Measurements from ENCODE around the gene CLIC5.

DNA sequence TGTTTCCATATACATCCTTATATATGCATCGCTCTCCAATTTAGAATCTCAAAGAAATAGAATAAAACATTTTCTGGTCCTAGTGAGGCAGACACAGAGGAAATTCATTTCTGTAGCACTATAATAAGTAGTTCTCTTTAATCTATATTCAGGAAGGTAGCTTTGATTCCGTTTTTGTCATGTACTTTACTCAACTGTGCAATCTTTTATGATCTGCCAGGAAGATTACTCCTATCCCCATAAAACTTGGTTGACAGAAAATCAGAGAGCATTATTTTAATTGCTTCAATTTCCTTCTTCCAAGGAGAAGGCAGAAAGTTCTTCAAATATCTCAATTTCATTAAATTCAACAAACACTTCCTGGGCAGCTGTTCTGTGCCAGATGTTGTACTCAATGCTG is 10.6 kb upstream of the CLIC5 start:
- TF ChIP-seq, protein P1, sequence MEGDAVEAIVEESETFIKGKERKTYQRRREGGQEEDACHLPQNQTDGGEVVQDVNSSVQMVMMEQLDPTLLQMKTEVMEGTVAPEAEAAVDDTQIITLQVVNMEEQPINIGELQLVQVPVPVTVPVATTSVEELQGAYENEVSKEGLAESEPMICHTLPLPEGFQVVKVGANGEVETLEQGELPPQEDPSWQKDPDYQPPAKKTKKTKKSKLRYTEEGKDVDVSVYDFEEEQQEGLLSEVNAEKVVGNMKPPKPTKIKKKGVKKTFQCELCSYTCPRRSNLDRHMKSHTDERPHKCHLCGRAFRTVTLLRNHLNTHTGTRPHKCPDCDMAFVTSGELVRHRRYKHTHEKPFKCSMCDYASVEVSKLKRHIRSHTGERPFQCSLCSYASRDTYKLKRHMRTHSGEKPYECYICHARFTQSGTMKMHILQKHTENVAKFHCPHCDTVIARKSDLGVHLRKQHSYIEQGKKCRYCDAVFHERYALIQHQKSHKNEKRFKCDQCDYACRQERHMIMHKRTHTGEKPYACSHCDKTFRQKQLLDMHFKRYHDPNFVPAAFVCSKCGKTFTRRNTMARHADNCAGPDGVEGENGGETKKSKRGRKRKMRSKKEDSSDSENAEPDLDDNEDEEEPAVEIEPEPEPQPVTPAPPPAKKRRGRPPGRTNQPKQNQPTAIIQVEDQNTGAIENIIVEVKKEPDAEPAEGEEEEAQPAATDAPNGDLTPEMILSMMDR (IDR thresholded peaks at IDR 0.05) = no peak
- no peak for TF ChIP-seq POLR2A (IDR thresholded peaks at IDR 0.05)

All from esophagus squamous epithelium (tissue), 4 donors.